SK-N-MC (cell line): Measurements from ENCODE around the gene ADCY2.

Experiments
- DNase-seq: peaks from one replicate; pipeline ENCODE4 v3.0.0-alpha.2; 2011; ENCODE audit warnings: low read depth, low spot score
- H3K27ac ChIP-seq: fragments of 200-600 bp; sonication (generic); 2 replicates; pipeline ENCODE4 v1.5.1; 2016; ENCODE audit warnings: mixed run types
- H3K36me3 ChIP-seq: fragments of 200-600 bp; sonication (generic); 2 replicates; pipeline ENCODE4 v1.6.1; 2017; ENCODE audit warnings: antibody characterized with exemption, low read length, mixed read lengths; ENCODE audit not compliant: insufficient read depth
- H3K4me3 ChIP-seq: fragments of 200-600 bp; sonication (generic); 2 replicates; pipeline ENCODE4 v1.5.1; 2016
- H3K9ac ChIP-seq: fragments of 200-600 bp; sonication (generic); 2 replicates; pipeline ENCODE4 v1.8.0; 2017; ENCODE audit warnings: mixed run types, mixed read lengths; ENCODE audit not compliant: insufficient read length
- H3K9me3 ChIP-seq: fragments of 200-600 bp; sonication (generic); 2 replicates; pipeline ENCODE4 v1.6.1; 2017; ENCODE audit warnings: low read depth, mild to moderate bottlenecking, antibody characterized with exemption, low read length, moderate library complexity, mixed read lengths
- EZH2 ChIP-seq: fragments of 200-600 bp; sonication (generic); IDR thresholded peaks from one replicate; pipeline ENCODE4 v1.6.1; 2017; ENCODE audit warnings: antibody characterized with exemption
- FOXP2 ChIP-seq: optimal IDR thresholded peaks from 2 replicates; pipeline ENCODE3; 2011; ENCODE audit warnings: mild to moderate bottlenecking, moderate library complexity; ENCODE audit not compliant: insufficient read depth; ENCODE audit errors: extremely low read length, control extremely low read depth
- POLR2AphosphoS5 ChIP-seq: IDR thresholded peaks from 2 replicates; pipeline ENCODE4 v1.6.1; 2012; ENCODE audit warnings: mild to moderate bottlenecking, low read depth, low read length, borderline replicate concordance

The ADCY2 gene

DNA sequence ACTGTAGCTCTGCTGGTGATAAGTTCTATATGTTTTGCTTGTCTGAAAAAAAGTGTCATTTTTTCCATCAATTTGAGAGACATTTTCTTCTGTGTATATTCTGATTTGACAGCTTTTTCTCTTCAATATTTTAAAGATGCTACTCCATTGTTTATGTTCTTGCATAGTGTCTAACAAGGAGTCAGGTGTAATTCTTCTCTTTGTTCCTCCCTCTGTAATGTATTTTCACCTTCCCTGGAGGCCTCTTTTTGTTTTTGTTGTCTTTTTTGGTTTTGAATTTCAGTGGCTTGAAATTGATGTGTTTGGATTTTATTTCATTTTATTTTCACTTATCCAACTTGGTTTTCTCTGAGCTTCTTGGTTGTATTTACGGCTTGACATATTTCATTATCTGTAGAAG is 75.8 kb downstream of the ADCY2 start:
- H3K9me3 ChIP-seq, result no peaks in the 10 kb centered on the region
- no peak for TF ChIP-seq FOXP2
- no peak for TF ChIP-seq EZH2
- TF ChIP-seq POLR2AphosphoS5, result no peak
- H3K36me3 ChIP-seq, result no peaks in the 10 kb centered on the region
- DNase-seq, result no peak
- no peak overlapping the region for H3K27ac ChIP-seq
- H3K4me3 ChIP-seq, result no peak overlapping the region
- H3K9ac ChIP-seq, result no peak overlapping the region

DNA sequence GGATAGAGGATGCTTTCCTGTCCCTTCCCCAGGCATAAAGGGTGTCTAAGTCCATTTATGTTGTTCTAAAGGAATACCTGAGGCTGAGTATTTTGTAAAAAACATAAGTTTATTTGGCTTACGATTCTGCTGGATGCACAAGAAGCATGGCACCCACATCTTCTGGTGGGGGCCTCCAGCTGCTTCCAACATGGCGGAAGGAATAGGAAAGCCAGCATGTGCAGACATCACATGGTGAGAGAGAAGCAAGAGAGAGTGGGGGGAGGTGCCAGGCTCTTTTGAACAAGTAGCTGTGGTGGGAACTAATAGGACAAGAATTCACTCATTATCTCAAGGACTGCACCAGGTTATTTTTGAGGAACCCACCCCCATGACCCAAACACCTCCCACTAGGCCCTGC is 77.2 kb downstream of the ADCY2 start:
- Histone ChIP-seq H3K9ac (no peak overlapping the region), H3K36me3 (no peaks in the 10 kb centered on the region), H3K4me3 (no peak overlapping the region), H3K27ac (no peak overlapping the region), H3K9me3 (no peaks in the 10 kb centered on the region)
- TF ChIP-seq EZH2 (no peak), POLR2AphosphoS5 (no peak), FOXP2 (no peak)
- no peak for DNase-seq

DNA sequence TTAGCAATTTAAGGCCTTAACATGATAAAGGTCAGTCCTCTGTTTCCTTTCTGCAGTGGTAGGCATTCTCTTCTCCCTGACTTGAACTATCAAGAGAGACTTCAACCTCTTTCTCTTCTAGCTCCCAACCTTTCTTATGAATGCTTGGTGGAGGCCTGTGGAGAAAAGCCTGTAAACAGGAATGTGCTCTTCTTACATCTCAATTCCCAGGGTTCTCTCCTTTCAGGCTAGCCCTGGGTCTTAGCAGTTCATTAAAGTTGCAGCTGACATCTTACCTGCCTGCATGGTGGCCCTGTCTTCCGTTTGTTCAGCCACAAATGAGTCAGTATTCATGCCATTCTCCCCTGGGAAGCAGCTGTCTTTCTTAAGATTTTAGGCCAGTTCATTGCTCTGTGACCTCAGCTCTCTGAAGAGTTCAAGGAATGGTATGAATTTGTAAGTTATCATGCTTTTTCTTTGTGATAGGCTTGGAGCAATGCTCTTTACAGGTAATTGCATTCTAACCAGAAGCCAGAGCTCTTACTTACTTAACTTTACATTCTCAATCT is 77.8 kb downstream of the ADCY2 start:
- Histone ChIP-seq H3K9ac (no peak overlapping the region), H3K36me3 (no peaks in the 10 kb centered on the region), H3K4me3 (no peak overlapping the region), H3K9me3 (no peaks in the 10 kb centered on the region), H3K27ac (no peak overlapping the region)
- no peak for DNase-seq
- TF ChIP-seq POLR2AphosphoS5 (no peak), EZH2 (no peak), FOXP2 (no peak)

DNA sequence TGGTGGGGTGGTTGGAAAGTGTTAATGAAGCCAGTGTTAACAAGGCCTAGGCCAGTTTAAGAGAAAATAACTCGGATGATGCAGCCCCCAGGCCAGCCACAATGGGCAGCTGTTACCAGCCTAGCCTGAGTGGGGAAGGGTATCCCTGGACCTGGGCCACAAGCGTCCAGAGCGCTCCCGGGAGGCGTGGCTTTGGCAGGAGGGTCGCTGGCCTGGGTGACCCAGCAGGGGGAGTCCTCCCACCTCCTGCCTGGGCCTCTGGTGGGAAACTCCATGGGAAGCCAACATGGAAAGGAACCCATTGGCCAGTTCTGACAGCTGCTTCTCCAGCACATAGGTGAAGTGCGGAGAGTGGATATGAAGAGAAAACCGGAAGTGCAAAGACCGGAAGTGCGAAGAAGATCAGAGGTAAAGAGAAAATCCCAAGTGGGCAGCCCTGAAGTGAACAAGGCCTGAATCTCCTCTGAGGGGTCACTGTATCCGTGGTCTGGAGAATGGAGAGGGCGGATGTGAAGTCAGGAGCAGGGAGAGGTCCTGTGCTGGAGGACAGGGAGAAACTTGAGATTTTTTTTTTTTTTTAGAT is 79.0 kb downstream of the ADCY2 start:
- no peaks in the 10 kb centered on the region for H3K36me3 ChIP-seq
- no peak overlapping the region for H3K4me3 ChIP-seq
- no peak overlapping the region for H3K9ac ChIP-seq
- no peaks in the 10 kb centered on the region for H3K9me3 ChIP-seq
- TF ChIP-seq POLR2AphosphoS5 (no peak), EZH2 (no peak), FOXP2 (no peak)
- DNase-seq, result no peak
- H3K27ac ChIP-seq, result no peak overlapping the region

DNA sequence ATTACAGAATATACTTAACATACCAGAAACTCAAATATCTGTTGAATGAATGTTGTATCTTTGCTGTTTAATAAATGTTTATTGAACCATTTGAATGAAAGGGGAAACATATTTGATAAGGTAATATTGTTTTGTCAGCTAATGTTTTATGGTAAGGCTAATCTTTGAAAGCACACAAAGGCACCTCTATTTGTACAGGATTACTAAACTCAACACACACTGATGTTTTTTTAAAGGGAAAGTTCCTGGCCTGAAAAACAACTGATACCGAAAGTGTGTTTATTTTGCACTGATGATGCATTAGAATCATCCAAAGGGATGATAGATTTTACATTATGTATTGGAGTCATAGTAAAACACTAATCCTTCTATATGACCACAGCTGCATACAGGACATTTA is 82.5 kb downstream of the ADCY2 start:
- no peak overlapping the region for H3K9ac ChIP-seq
- no peak overlapping the region for H3K4me3 ChIP-seq
- no peaks in the 10 kb centered on the region for H3K36me3 ChIP-seq
- no peaks in the 10 kb centered on the region for H3K9me3 ChIP-seq
- no peak for DNase-seq
- no peak overlapping the region for H3K27ac ChIP-seq
- no peak for TF ChIP-seq EZH2
- TF ChIP-seq FOXP2, result no peak
- TF ChIP-seq POLR2AphosphoS5, result no peak

DNA sequence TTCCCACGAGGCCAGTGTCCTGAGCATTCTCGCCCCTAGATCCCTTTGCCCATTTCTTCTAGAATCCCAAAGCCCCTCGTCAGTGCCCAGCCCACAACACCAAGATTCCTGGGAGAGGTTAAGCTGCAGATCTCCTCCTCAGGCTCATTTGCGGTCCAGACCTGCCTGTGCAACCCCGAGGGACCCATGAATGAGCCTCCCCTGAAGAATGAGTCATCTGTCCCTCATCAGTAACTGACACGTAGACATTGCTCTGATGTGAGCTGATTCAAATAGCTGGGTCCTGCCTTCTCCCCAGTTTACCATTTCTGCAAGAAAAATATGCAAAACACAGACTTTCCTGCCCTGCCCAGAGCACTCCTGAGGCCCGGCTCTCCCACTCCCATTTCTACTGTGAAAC is 92.8 kb downstream of the ADCY2 start:
- Histone ChIP-seq H3K4me3 (no peak overlapping the region), H3K9ac (no peak overlapping the region), H3K36me3 (no peaks in the 10 kb centered on the region), H3K9me3 (no peaks in the 10 kb centered on the region), H3K27ac (no peak overlapping the region)
- DNase-seq, result no peak
- TF ChIP-seq EZH2 (no peak), FOXP2 (no peak), POLR2AphosphoS5 (no peak)

DNA sequence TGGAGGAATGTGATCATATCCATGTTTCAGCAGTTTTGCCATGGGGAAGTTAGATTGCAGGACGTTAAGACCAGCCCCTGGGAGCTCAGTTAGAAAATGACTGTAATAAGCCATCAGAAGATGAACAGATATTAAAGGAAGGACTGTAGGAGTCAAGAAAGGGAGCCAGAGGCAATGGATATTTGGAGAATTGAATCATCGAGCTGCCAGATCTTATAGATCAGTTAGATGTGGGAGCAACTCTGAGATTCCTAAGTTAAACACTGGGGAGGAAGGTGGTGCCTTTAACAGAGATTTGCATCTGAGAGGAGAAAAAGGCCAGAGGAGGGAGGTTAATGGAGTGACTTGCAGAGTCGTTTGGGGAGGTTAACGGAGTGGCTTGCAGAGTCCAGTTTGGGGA is 96.4 kb downstream of the ADCY2 start:
- Histone ChIP-seq H3K27ac (no peak overlapping the region), H3K4me3 (no peak overlapping the region), H3K9ac (no peak overlapping the region), H3K36me3 (no peaks in the 10 kb centered on the region), H3K9me3 (no peaks in the 10 kb centered on the region)
- DNase-seq, result no peak
- TF ChIP-seq EZH2 (no peak), POLR2AphosphoS5 (no peak), FOXP2 (no peak)

DNA sequence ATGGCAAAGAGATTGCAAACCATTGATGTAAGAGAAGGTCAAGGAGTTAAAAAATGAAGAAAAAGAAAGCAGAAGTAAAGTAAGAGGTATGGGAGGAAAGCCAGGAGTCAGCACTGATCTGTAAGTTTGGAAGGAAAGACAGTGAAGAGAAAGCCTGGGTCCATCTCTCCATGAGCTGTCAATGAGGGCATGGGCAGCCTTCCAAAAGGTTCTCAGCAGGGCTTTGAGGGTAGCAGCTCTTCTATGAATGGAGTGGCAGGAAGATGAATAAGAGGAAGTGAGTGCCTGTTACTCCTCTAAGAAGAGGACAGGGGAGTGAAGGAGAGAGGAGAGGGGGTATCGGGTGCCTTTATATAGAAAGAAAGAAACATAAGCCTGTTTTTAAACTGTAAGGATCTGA is 97.1 kb downstream of the ADCY2 start:
- Histone ChIP-seq H3K27ac (no peak overlapping the region), H3K36me3 (no peaks in the 10 kb centered on the region), H3K4me3 (no peak overlapping the region), H3K9ac (no peak overlapping the region), H3K9me3 (no peaks in the 10 kb centered on the region)
- no peak for DNase-seq
- TF ChIP-seq EZH2 (no peak), FOXP2 (no peak), POLR2AphosphoS5 (no peak)

DNA sequence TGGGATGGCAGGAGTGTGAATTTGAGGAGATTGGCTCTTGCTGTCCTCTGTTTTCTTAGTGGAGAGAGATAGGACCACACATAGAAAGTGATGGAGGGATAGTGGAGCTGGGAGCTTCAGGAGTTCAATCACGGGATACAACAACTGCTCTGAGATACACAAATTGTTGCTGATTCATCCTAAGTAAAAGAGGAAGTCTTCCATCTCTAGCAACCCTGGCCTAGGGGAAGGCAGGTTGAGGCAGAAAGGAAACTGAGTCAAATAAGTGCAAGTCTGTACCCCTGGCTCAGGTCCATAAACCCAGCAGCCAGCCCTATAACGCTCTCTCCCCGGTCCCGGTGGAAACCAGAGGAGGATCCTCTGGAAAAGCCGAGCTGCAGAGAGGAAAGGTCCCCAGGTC is 97.7 kb downstream of the ADCY2 start:
- Histone ChIP-seq H3K4me3 (no peak overlapping the region), H3K36me3 (no peaks in the 10 kb centered on the region), H3K27ac (no peak overlapping the region), H3K9ac (no peak overlapping the region), H3K9me3 (no peaks in the 10 kb centered on the region)
- DNase-seq, result no peak
- TF ChIP-seq EZH2 (no peak), FOXP2 (no peak), POLR2AphosphoS5 (no peak)
